Measurements from ENCODE around the gene DUSP14. TPM values are rescaled to one million over a fixed set of nuclear protein-coding genes. Genes with fewer than 3 reads are reported as not detected.

The DUSP14 gene
- total RNA-seq, 2 donors from 2014 or later, result 3.9 to 4.4 TPM

Other genes with a start within 250 kb of the DUSP14 start
- not detected for gene C17orf78, start 113.9 kb upstream of the DUSP14 start, total RNA-seq
- gene ACACA, start 83.1 kb upstream of the DUSP14 start, total RNA-seq, result 10 to 100 TPM; 27.7 to 34.2 TPM
- gene TADA2A, start 83.0 kb upstream of the DUSP14 start, total RNA-seq, result 10 to 100 TPM; 11.1 to 13.9 TPM
- 10 to 100 TPM; 76.2 to 91.9 TPM for gene SYNRG, start 119.5 kb downstream of the DUSP14 start, total RNA-seq
- 10 to 100 TPM; 23.2 to 31.7 TPM for gene DDX52, start 153.6 kb downstream of the DUSP14 start, total RNA-seq